HCT116 (cell line): ENCODE results near the gene CRYBB1. TPM values are rescaled to one million over a fixed set of nuclear protein-coding genes. Genes with fewer than 3 reads are reported as not detected.
"Not testable (repeated sequence)": the region's sequence is repeated elsewhere in the genome, so short reads cannot be mapped to it uniquely, and the experiment has no call there.

Experiments
- ATAC-seq: fragments of 200-7000 bp; cut with Tn5 transposase; 2 replicates; pipeline ENCODE4 v1.9.1; 2020; ENCODE audit warnings: mild to moderate bottlenecking, moderate library complexity
- BruUV-seq: library from RNA; stranded (reverse); fragments of 400-500 nt; replicated peaks from 2 replicates; lab custom pipeline; 2021; lab: Mats Ljungman, UMichigan
- CTCF ChIA-PET: fragments of 300-600 bp; sonication (Branson Sonifier 250); formaldehyde crosslinking; loops from one replicate; lab custom pipeline; 2021; ENCODE audit warnings: antibody characterized with exemption; lab: Charles Lee
- POLR2A ChIA-PET: fragments of 300-600, 350-600 bp; sonication (Branson Sonifier 250); formaldehyde crosslinking; loops from one replicate; lab custom pipeline; 2021; ENCODE audit warnings: antibody characterized with exemption; lab: Charles Lee
- RAD21 ChIA-PET, 2 experiments: fragments of 300-600 bp; sonication (Branson Sonifier 250); formaldehyde crosslinking; loops; one replicate each; lab custom pipeline; 2023; ENCODE audit warnings: low total read pairs in 2 of 2; ENCODE audit not compliant: uncharacterized antibody in 2 of 2, unreplicated experiment in 2 of 2, low non-redundant PET in 1 of 2; lab: Charles Lee
- DNase-seq: peaks from one replicate; pipeline ENCODE4 v3.0.0-alpha.2; 2010; ENCODE audit warnings: low read depth, low spot score
- H2AFZ ChIP-seq: fragments of 200-600 bp; shearing (Covaris generic), sonication (generic); 2 replicates; pipeline ENCODE4 v1.6.1; 2017; ENCODE audit warnings: low read depth, mixed run types, mixed read lengths, antibody characterized with exemption, low read length; ENCODE audit not compliant: poor library complexity, severe bottlenecking
- H3K27ac ChIP-seq: 2 replicates; pipeline ENCODE4 v1.5.1; 2012; ENCODE audit warnings: low read depth, low read length
- H3K27me3 ChIP-seq: fragments of 200-600 bp; sonication (generic); 2 replicates; pipeline ENCODE4 v1.6.1; 2016; ENCODE audit warnings: mixed run types, low read length, mixed read lengths; ENCODE audit not compliant: insufficient read depth
- H3K36me3 ChIP-seq, 2 experiments: fragments of 200-500 bp in 1 of 2; fragments of 200-600 bp in 1 of 2; sonication (Bioruptor generic) in 1 of 2; sonication (generic) in 1 of 2; 2 replicates each; pipeline versions ENCODE4 v1.5.1 to v1.6.1; 2014 to 2016; ENCODE audit warnings: low read length in 2 of 2, inconsistent platforms in 1 of 2, mixed read lengths in 1 of 2, mixed run types in 1 of 2; ENCODE audit not compliant: insufficient read depth in 2 of 2, control insufficient read depth in 1 of 2
- H3K4me1 ChIP-seq, 2 experiments: fragments of 200-600 bp in 1 of 2; sonication (generic) in 1 of 2; 2 replicates each; pipeline versions ENCODE4 v1.5.1 to v1.6.1; 2012 to 2017; ENCODE audit warnings: low read length in 2 of 2, inconsistent platforms in 1 of 2, mild to moderate bottlenecking in 1 of 2, mixed read lengths in 1 of 2, mixed run types in 1 of 2, moderate library complexity in 1 of 2; ENCODE audit not compliant: insufficient read depth in 2 of 2, control insufficient read depth in 1 of 2
- H3K4me2 ChIP-seq: fragments of 200-600 bp; sonication (generic); 2 replicates; pipeline ENCODE4 v1.6.1; 2017; ENCODE audit warnings: mixed run types, low read length, mixed read lengths
- H3K4me3 ChIP-seq, 2 experiments: fragments of 200-600 bp in 1 of 2; sonication (generic) in 1 of 2; replicated peaks in 1 of 2; 2 replicates each; pipeline ENCODE4 v1.5.1; 2011 to 2016; ENCODE audit warnings: low read length in 2 of 2, control low read depth in 1 of 2, low read depth in 1 of 2, mild to moderate bottlenecking in 1 of 2, mixed read lengths in 1 of 2, mixed run types in 1 of 2
- H3K79me2 ChIP-seq: fragments of 200-600 bp; sonication (generic); 2 replicates; pipeline ENCODE4 v1.6.1; 2017; ENCODE audit warnings: mild to moderate bottlenecking, mixed run types, low read length, moderate library complexity, mixed read lengths; ENCODE audit not compliant: insufficient read depth
- H3K9ac ChIP-seq: fragments of 200-600 bp; sonication (generic); 2 replicates; pipeline ENCODE4 v1.6.1; 2016; ENCODE audit warnings: low read length, mixed read lengths
- H3K9me2 ChIP-seq: fragments of 200-600 bp; sonication (generic), shearing (Covaris generic); 2 replicates; pipeline ENCODE4 v1.6.1; 2017; ENCODE audit warnings: mixed run types, mild to moderate bottlenecking, moderate library complexity; ENCODE audit not compliant: insufficient read depth
- H3K9me3 ChIP-seq, 2 experiments: fragments of 200-500 bp in 1 of 2; fragments of 200-600 bp in 1 of 2; sonication (Bioruptor generic) in 1 of 2; sonication (generic) in 1 of 2; 2 replicates each; pipeline ENCODE4 v1.6.1; 2014 to 2017; ENCODE audit warnings: low read length in 2 of 2, mixed read lengths in 2 of 2, inconsistent platforms in 1 of 2, low read depth in 1 of 2, mild to moderate bottlenecking in 1 of 2, mixed run types in 1 of 2, moderate library complexity in 1 of 2; ENCODE audit not compliant: control insufficient read depth in 1 of 2, insufficient read depth in 1 of 2
- H4K20me1 ChIP-seq: fragments of 200-600 bp; sonication (generic), shearing (Covaris generic); 2 replicates; pipeline ENCODE4 v1.6.1; 2017; ENCODE audit warnings: mixed run types, mild to moderate bottlenecking, moderate library complexity; ENCODE audit not compliant: insufficient read depth
- ATF3 ChIP-seq: IDR thresholded peaks from 2 replicates; pipeline ENCODE4 v1.6.1; 2012
- CEBPB ChIP-seq: IDR thresholded peaks from 2 replicates; pipeline ENCODE4 v1.6.1; 2012; ENCODE audit warnings: low read depth
- CTCF ChIP-seq, 3 experiments: fragments of 200-600 bp in 1 of 3; sonication (generic) in 1 of 3; IDR thresholded peaks in 2 of 3; conservative IDR thresholded peaks in 1 of 3; 2 replicates each; pipeline ENCODE4 v1.5.1; 2012 to 2017; ENCODE audit warnings: low read depth in 2 of 3, low read length in 2 of 3, antibody characterized with exemption in 1 of 3, borderline replicate concordance in 1 of 3, control low read depth in 1 of 3, mild to moderate bottlenecking in 1 of 3, mixed read lengths in 1 of 3, mixed run types in 1 of 3, moderate library complexity in 1 of 3; ENCODE audit not compliant: insufficient read depth in 1 of 3
- EZH2phosphoT487 ChIP-seq: fragments of 200-600 bp; IDR thresholded peaks from 2 replicates; pipeline ENCODE4 v1.6.1; 2018; ENCODE audit warnings: antibody characterized with exemption, borderline replicate concordance
- MAX ChIP-seq: IDR thresholded peaks from 2 replicates; pipeline ENCODE4 v1.6.1; 2012
- POLR2A ChIP-seq: IDR thresholded peaks from 2 replicates; pipeline ENCODE4 v1.7.0; 2011; ENCODE audit warnings: borderline replicate concordance; ENCODE audit not compliant: insufficient read depth, insufficient read length; ENCODE audit errors: extremely low read depth
- POLR2AphosphoS5 ChIP-seq: IDR thresholded peaks from 2 replicates; pipeline ENCODE4 v1.6.1; 2011; ENCODE audit warnings: mild to moderate bottlenecking, low read depth, low read length, moderate library complexity
- REST ChIP-seq: IDR thresholded peaks from 2 replicates; pipeline ENCODE4 v1.6.1; 2012; ENCODE audit warnings: low read depth
- SIN3A ChIP-seq: IDR thresholded peaks from 2 replicates; pipeline ENCODE4 v1.6.1; 2012; ENCODE audit warnings: low read depth
- SP1 ChIP-seq: IDR thresholded peaks from 2 replicates; pipeline ENCODE4 v1.6.1; 2012; ENCODE audit warnings: low read depth
- SRF ChIP-seq: IDR thresholded peaks from 2 replicates; pipeline ENCODE4 v1.6.1; 2012; ENCODE audit warnings: low read depth
- TCF7L2 ChIP-seq: IDR thresholded peaks from 2 replicates; pipeline ENCODE4 v1.7.0; 2011; ENCODE audit warnings: borderline replicate concordance, inconsistent platforms; ENCODE audit not compliant: insufficient read depth, insufficient read length; ENCODE audit errors: extremely low read depth
- ZBTB33 ChIP-seq: IDR thresholded peaks from 2 replicates; pipeline ENCODE4 v1.6.1; 2011; ENCODE audit warnings: mild to moderate bottlenecking, low read length, moderate library complexity; ENCODE audit not compliant: insufficient replicate concordance; ENCODE audit errors: extremely low read depth
- ZFX ChIP-seq: fragments of 450-650 bp; IDR thresholded peaks from 2 replicates; pipeline ENCODE4 v1.6.1; 2017
- intact Hi-C: fragments of 100-400 bp; cut with micrococcal nuclease; formaldehyde crosslinking; loops from 2 replicates; pipeline ENCODE4 v1.10.0; 2022
- total RNA-seq: library from RNA; stranded (reverse); gene quantifications from one replicate; pipeline ENCODE4 v1.2.1, GENCODE V29; 2021; ENCODE audit not compliant: unreplicated experiment

The CRYBB1 gene
- total RNA-seq, 1 experiment from 2014 or later: not detected

- H3K36me3 ChIP-seq: no peaks in the 10 kb centered on the region
- H4K20me1 ChIP-seq: no peaks in the 10 kb centered on the region
- H3K4me2 ChIP-seq: no peak overlapping the region
- TF ChIP-seq CEBPB (no peak), ZFX (no peak), CTCF (IDR thresholded peaks at IDR 0.05 in 2 of 3, conservative IDR thresholded peaks at IDR 0.05 in 1 of 3; ENCODE audit: borderline replicate concordance in 1 of 3, insufficient read depth in 1 of 3, low read depth in 2 of 3, low read length in 2 of 3) (no peak), ZBTB33 (no peak), ATF3 (no peak), POLR2A (no peak), MAX (no peak), POLR2AphosphoS5 (no peak), REST (no peak), SP1 (no peak), TCF7L2 (no peak), SIN3A (no peak), SRF (no peak), EZH2phosphoT487 (no peak)
- H3K79me2 ChIP-seq: no peaks in the 10 kb centered on the region
- no peaks in the 10 kb centered on the region for H3K9me3 ChIP-seq
- no peak for DNase-seq
- CTCF ChIA-PET: no interaction called here
- H3K27ac ChIP-seq: no peak overlapping the region
- BruUV-seq: no TSS peak
- no peak for ATAC-seq
- H2AFZ ChIP-seq: no peak overlapping the region
- no peak overlapping the region for H3K9ac ChIP-seq
- H3K4me1 ChIP-seq: no peaks in the 10 kb centered on the region
- POLR2A ChIA-PET: no interaction called here
- RAD21 ChIA-PET: no interaction called here
- no peak overlapping the region for H3K4me3 ChIP-seq
- peaks cover 7% of the 10 kb centered on the region; the same call in 1 of the 2 replicates for H3K27me3 ChIP-seq
- H3K9me2 ChIP-seq: no peaks in the 10 kb centered on the region
- intact Hi-C loops: no loop called here
Measured at GRCh38 chr22:26614322-26614721, 3.5 kb downstream of the CRYBB1 start.

- H3K4me3 ChIP-seq, H2AFZ ChIP-seq, H3K79me2 ChIP-seq, BruUV-seq, H3K4me2 ChIP-seq, DNase-seq, intact Hi-C loops, H3K9ac ChIP-seq, H3K9me2 ChIP-seq, H4K20me1 ChIP-seq, ATAC-seq, H3K9me3 ChIP-seq, H3K27ac ChIP-seq, RAD21 ChIA-PET, CTCF ChIA-PET, POLR2A ChIA-PET, H3K4me1 ChIP-seq, H3K36me3 ChIP-seq: not testable (repeated sequence)
- peaks cover 13% of the 10 kb centered on the region; the same call in 1 of the 2 replicates for H3K27me3 ChIP-seq
Measured at GRCh38 chr22:26613753-26614152, 4.1 kb downstream of the CRYBB1 start.
